ENCODE results near the gene CLSTN1.

- no peak for TF ChIP-seq CTCF (IDR thresholded peaks at IDR 0.05)
- TF ChIP-seq EZH2 (IDR thresholded peaks at IDR 0.05; ENCODE audit: borderline replicate concordance, insufficient read depth, low read depth, low read length, poor library complexity, severe bottlenecking): no peak
These were observed 12.2 kb upstream of the CLSTN1 start for GRCh38 chr1:9835758-9836631.

Measured in B cell (primary cell).